ENCODE measurements around the gene GPRC5B. TPM values are rescaled to one million over a fixed set of nuclear protein-coding genes. Genes with fewer than 3 reads are reported as not detected.

Gene GPRC5B
- total and polyA plus RNA-seq, 7 experiments from 2014 or later: 0.15 to 9.8 (median 4.8) TPM

DNA sequence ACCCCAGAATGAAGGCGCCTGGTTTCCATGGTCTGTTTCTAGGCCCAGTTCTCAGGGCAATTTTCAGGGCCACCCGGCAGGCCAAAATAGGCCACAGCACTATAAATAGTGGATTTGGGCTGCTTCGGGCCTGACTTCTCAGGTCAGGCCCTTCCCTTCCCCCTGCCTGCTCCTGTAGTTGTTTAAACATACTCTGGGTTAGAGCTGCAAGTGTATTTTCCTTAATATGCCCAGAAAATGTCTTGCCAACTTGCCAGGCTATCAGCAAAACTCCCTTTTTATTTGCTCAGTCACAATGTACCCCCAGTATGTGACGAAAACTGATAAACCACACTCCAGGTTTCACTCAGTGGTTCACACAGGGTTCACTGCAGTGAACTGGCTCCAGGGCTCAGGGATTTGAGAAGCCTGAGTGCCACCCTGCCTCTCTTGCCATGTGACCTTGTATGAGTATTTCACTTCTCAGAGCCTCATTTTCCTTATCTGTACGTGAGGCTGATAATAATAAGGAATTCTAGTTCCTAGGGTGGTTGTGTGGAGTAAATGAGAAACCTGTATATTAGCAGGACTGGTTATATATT, 76.5 kb downstream of the GPRC5B start:
- Histone ChIP-seq H3K36me3 (ENCODE audit: control insufficient read depth in 2 of 3, insufficient read depth in 3 of 3, low read length in 3 of 3) (no peaks in the 10 kb centered on the region), H3K4me1 (ENCODE audit: control insufficient read depth in 2 of 2, insufficient read depth in 2 of 2, low read length in 2 of 2) (peaks cover 0 to 14% of the 10 kb centered on the region in 2 donors), H3K4me3 (ENCODE audit: low read length) (no peak overlapping the region), H3K27ac (ENCODE audit: low read depth, low read length) (no peak overlapping the region), H3K9me3 (ENCODE audit: control insufficient read depth in 2 of 3, low read length in 3 of 3) (peaks cover 0 to 4% (median 0%) of the 10 kb centered on the region in 3 experiments), H3K27me3 (ENCODE audit: control insufficient read depth in 2 of 2, insufficient read depth in 2 of 2, low read length in 2 of 2) (no peaks in the 10 kb centered on the region)
- H3K27ac Mint-ChIP-seq: peak overlapping the region in 4 of 9 donors; percentile 14 to 65 (median 54)
- peak overlapping the region in 1 of 10 donors; percentile 12 for H3K4me3 Mint-ChIP-seq
- intact Hi-C loops (cut with micrococcal nuclease): no loop called here
- H3K9me3 Mint-ChIP-seq: peaks cover 4 to 22% (median 11%) of the 10 kb centered on the region in 11 donors
- ChIA-PET POLR2A (no interaction called here), CTCF (interaction anchor here (0.5 kb wide), 1 partner anchor 117 kb away, joined by 3 read pairs; no protein-coding TSS in a partner anchor)
- H3K27me3 Mint-ChIP-seq: peaks cover 0 to 2% (median 0%) of the 10 kb centered on the region in 5 donors
- DNase-seq: no peak
- ATAC-seq: no peak
- peaks cover 0 to 14% (median 5%) of the 10 kb centered on the region in 5 donors for H3K36me3 Mint-ChIP-seq
- H3K4me1 Mint-ChIP-seq: peaks cover 12 to 33% (median 25%) of the 10 kb centered on the region in 7 donors

Other genes with a start within 250 kb of the GPRC5B start
- 10 to 100 TPM in 3 of 5 experiments, 1 to 10 TPM in 2; 6.4 to 20.6 (median 18.5) TPM for gene KNOP1, start 166.6 kb downstream of the GPRC5B start, total RNA-seq
- gene KNOP1, start 166.6 kb downstream of the GPRC5B start, polyA plus RNA-seq: 10 to 100 TPM in 1 of 2 donors, 1 to 10 TPM in 1; 9.8 to 13.4 TPM
- gene IQCK, start 166.6 kb downstream of the GPRC5B start, total RNA-seq: 1 to 10 TPM in 4 of 5 experiments, under 1 TPM in 1; 0.48 to 4.1 (median 2.6) TPM
- gene IQCK, start 166.6 kb downstream of the GPRC5B start, polyA plus RNA-seq: 1 to 10 TPM; 3.5 to 5.0 TPM
- not detected for gene GPR139, start 189.0 kb upstream of the GPRC5B start, total RNA-seq
- gene GPR139, start 189.0 kb upstream of the GPRC5B start, polyA plus RNA-seq: not detected